HG02884 (cell line): ENCODE measurements around the gene MKX.

Source experiments
- ATAC-seq: cut with Tn5 transposase; IDR thresholded peaks from one replicate; pipeline ENCODE4 v1.9.1; 2021; ENCODE audit warnings: mild to moderate bottlenecking, moderate library complexity; ENCODE audit not compliant: unreplicated experiment

MKX gene

GRCh38 chr10:27742195-27743011 lies 3.2 kb downstream of the MKX start:
- peak; percentile 94 for ATAC-seq

GRCh38 chr10:27741173-27742091 lies 4.2 kb downstream of the MKX start:
- no peak for ATAC-seq

GRCh38 chr10:27736396-27736795 lies 9.2 kb downstream of the MKX start:
- ATAC-seq, result no peak

GRCh38 chr10:27730041-27730440 lies 15.6 kb downstream of the MKX start:
- ATAC-seq, result no peak

- no peak for ATAC-seq
Observed at GRCh38 chr10:27728338-27728737, 17.3 kb downstream of the MKX start.

- ATAC-seq, result no peak
Observed at GRCh38 chr10:27724287-27724686, 21.3 kb downstream of the MKX start.

- no peak for ATAC-seq
Observed at GRCh38 chr10:27723436-27723835, 22.2 kb downstream of the MKX start.

- ATAC-seq, result no peak
Observed at GRCh38 chr10:27720529-27720928, 25.1 kb downstream of the MKX start.

GRCh38 chr10:27719052-27719451 lies 26.6 kb downstream of the MKX start:
- ATAC-seq, result no peak

- no peak for ATAC-seq
Observed at GRCh38 chr10:27717861-27718260, 27.8 kb downstream of the MKX start.

GRCh38 chr10:27717224-27717623 lies 28.4 kb downstream of the MKX start:
- no peak for ATAC-seq

- ATAC-seq, result no peak
Observed at GRCh38 chr10:27716521-27716920, 29.1 kb downstream of the MKX start.

GRCh38 chr10:27715505-27715904 lies 30.1 kb downstream of the MKX start:
- no peak for ATAC-seq

GRCh38 chr10:27714349-27714748 lies 31.3 kb downstream of the MKX start:
- ATAC-seq, result no peak

- no peak for ATAC-seq
Observed at GRCh38 chr10:27713941-27714340, 31.7 kb downstream of the MKX start.

- no peak for ATAC-seq
Observed at GRCh38 chr10:27710014-27710413, 35.6 kb downstream of the MKX start.

GRCh38 chr10:27709304-27709703 lies 36.3 kb downstream of the MKX start:
- ATAC-seq, result no peak

GRCh38 chr10:27701938-27702537 lies 43.6 kb downstream of the MKX start:
- no peak for ATAC-seq

GRCh38 chr10:27699776-27700175 lies 45.8 kb downstream of the MKX start:
- ATAC-seq, result no peak

GRCh38 chr10:27698961-27699360 lies 46.7 kb downstream of the MKX start:
- ATAC-seq, result no peak

- no peak for ATAC-seq
Observed at GRCh38 chr10:27696466-27696865, 49.2 kb downstream of the MKX start.

- no peak for ATAC-seq
Observed at GRCh38 chr10:27695706-27696105, 49.9 kb downstream of the MKX start.
